GM21360 (cell line): ENCODE data around the gene TPRN.

Experiments used
- ATAC-seq: cut with Tn5 transposase; IDR thresholded peaks from one replicate; pipeline ENCODE4 v1.9.1; 2021; ENCODE audit warnings: mild to moderate bottlenecking, moderate library complexity; ENCODE audit not compliant: unreplicated experiment

TPRN gene

GRCh38 chr9:137191245-137191644 lies 9.3 kb downstream of the TPRN start:
- ATAC-seq = no peak

DNA sequence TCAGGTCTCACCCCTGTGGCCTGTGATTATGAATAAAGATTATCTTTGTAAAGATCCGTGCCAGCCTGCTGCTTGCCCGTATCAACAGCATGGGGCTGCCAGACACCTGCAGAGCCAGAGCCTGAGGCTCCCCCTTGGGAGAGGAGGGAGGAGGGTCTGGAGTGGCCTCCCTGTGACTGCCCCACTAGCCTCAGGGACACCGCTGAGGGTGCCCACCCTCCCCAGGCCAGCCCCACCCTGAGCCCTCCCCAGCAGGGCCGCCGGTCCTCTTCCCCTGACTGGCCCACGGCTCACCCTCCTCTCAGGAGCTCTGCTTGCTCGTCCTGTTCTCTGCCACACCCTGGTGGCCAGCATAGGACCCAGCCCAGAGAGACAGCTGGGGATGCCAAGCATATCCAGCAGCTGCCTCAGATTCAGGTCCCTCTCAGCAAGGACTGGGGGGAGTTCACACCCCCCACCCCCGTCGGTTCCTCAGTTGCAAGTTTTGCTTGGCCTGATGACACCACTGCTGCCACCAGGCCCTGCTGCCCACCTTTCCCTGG lies 10.2 kb downstream of the TPRN start:
- no peak for ATAC-seq

DNA sequence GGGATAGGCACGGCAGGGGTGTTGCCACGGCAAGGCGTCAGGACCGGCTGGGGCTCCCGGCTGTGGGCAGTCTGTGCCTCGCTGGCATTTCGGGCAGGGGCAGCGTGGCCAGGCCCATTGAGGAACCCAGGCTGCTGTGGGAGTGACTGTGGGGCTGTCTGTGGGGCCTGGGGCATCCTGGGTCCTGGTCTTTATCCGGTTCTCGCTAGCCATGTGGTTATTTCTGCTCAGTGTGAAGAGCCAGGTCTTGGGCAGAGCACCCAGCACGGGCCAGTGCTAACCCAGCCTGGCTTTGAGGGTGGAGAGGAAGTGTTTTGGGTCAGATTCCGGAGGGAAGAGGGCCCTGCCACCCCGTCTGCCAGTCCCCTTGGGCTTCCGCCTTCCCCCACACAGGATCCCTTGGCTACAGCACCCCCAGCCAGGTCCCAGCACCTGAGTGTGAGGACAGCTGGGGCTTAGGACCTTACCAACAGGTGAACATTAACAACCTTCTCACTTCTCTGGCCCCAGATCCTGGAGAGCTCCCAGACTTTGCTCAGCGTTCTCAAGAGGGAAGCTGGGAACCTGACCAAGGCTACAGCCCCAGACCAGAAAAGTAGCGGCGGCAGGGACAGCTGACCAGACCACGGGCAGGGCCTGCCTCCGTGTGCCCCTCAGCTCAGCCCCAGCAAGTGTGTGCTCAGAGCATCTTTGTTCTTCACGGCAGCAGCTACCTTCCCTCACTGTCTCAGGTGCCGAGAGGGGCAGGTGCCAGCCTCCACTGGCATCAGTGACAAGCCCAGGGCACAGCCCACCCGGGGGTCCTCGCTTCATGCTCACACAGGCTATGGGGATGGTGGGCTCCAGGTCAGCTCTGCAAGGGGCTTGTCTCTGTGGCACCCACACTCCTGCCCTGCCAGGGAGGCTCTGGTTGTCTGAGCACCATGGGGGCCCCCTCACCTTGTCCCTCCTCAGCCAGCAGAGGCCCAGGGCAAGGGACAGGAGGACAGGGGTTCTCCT lies 10.9 kb downstream of the TPRN start:
- ATAC-seq = no peak

DNA sequence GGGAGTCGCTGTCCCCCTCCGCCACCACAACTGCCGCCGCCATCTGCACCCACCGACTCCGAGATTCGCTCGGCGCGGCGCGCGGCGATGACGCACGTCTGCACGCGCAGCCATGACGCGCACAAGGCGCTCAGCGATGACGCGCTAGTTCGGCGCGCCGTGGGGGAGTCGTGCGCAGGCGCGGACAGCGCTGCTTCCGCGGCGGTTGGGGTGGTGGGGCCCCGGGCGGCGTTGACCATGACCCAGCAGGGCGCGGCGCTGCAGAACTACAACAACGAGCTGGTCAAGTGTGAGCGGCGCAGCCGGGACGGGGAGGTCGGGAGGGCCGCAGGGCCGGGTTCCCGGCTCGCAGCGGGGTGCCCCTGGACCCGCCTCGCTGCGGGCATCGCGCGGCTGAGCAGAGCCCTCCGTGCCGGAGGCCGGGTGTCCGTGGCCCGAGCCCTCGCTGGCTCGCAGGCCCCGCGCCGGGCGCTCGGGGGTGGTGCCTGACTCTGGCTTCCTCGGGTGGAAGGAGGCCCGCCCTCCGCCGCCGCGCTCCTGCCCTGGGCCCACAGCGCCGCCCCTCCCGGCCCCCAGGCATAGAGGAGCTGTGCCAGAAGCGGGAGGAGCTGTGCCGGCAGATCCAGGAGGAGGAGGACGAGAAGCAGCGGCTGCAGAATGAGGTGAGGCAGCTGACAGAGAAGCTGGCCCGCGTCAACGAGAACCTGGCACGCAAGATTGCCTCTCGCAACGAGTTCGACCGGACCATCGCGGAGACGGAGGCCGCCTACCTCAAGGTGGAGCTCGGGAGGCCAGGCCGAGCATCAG lies 11.8 kb downstream of the TPRN start, which contains the start of the genes ANAPC2 and SSNA1:
Gene ANAPC2, minus strand, starts transcription at position 71 of the 807 bp plus-strand sequence. Its CDS starts 28 bp downstream, at position 43.
Gene SSNA1, plus strand, starts transcription at position 187 of the 807 bp plus-strand sequence. Its CDS starts 51 bp downstream, at position 238.
- ATAC-seq = peak; percentile 68

DNA sequence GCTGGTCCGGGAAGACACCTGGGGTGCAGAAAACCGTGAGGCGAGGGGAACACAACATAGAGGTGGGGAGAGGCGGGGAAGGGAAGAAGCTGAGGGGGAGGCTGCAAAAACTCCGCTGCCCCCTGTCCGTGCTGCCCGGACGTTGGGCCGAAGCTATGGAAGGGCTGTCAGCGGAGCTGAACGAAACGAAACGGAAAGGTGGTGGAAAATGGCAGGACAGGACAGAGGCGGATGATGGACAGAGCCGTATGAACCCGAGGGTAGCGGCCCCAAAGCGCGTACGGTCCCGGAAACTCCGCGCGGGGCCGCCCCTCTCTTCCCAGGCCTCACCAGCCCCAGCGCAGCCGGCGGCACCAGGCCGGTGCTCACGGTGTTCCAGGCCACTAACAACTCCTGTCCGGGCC lies 12.5 kb downstream of the TPRN start:
- no peak for ATAC-seq

DNA sequence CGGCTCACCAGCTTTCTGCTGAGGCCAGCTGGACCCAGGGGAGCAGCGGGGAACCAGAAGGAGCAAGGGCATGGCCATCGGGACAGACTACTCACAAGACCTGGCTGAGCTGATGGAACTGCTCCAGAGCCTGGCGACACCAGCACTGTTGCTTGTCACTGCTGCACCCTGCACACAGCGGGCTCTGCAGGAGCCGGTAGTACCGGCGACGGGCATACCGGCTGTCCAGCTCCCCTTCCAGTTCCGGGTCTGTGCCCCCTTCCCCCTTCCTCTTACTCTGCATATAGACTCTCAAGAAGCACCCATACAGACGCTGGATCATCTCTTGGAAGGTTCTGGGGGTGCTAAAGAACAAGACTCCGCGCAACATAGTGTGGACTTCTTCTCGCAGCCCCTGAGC lies 13.2 kb downstream of the TPRN start:
- ATAC-seq = no peak

DNA sequence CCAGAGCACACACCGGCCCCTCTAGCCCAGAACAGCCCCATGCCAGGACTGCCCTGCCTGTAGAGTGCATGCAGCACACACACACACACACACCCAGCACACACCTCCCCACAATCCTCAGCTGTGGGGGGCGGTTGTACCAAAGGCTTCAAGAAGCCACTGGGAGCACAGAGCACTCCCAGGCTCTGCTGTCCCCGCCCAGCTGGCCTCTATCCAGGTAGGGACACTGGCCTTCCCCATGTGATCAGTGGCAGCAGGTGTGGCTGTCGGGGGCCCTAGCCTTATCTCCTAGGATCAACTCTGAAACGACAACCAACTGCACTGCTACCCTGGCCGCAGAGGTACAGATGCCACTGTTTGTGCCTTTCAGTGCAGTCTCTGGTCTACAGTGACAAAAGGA lies 14.2 kb downstream of the TPRN start:
- no peak for ATAC-seq

DNA sequence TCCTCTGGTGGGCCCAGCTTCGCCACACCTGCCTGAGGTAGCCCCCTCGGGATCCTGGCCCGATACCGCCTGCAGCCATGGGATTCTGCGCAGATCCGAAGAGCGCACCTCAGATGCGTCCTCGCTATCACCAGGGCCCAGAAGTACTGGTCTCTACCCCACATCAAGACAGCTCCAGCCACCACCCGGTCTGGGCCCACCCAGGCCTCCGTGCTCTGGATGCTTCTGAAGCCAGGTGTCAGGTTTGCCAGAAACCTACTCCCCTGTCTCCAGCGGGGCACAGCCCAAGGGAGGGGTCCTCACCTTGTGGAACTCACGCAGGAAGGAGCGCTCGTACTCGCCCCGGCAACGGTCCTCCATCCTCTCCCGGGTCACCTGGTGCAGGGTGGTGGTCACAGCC lies 14.6 kb downstream of the TPRN start:
- no peak for ATAC-seq

DNA sequence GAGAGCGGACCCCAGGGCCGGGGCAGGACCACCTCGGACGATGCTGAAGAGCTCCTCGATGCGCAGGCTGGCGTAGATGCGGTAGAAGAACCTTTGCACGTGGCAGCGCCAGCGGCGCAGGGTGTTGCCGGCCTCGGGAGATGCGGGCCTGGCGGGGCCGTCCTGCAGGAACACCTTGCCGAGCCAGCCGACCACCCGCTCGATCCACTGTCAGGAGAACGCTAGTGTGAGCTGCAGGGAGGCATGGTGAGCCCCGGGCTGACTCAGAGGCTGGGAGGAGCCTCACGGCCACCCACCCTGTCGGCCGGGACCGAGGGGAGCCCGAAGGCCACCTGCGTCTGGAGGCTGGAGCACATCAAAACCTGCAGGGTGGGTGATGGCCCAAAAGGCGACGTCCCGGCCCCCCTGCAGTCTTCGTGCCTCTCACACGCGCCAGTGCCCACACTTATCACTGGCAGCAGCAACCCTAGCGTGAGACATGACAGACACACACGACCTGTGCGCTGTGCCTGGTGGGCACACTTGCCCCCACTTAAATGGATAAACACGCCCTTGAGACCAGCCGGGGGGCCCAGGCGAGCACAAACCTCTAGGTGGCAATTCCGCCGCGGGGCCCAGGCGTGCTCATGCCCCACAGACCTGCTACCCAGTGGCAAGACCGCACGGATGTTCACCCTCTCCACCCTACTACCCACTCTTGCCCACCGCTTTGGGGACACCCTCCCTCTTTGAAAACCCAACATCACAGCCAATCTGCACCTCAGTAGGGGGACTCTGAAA lies 15.5 kb downstream of the TPRN start:
- ATAC-seq = no peak

GRCh38 chr9:137183980-137184595 lies 16.5 kb downstream of the TPRN start:
- no peak for ATAC-seq

GRCh38 chr9:137182836-137183235 lies 17.7 kb downstream of the TPRN start:
- ATAC-seq = no peak

GRCh38 chr9:137181680-137182079 lies 18.9 kb downstream of the TPRN start:
- ATAC-seq = no peak

GRCh38 chr9:137180491-137180890 lies 20.1 kb downstream of the TPRN start:
- no peak for ATAC-seq

DNA sequence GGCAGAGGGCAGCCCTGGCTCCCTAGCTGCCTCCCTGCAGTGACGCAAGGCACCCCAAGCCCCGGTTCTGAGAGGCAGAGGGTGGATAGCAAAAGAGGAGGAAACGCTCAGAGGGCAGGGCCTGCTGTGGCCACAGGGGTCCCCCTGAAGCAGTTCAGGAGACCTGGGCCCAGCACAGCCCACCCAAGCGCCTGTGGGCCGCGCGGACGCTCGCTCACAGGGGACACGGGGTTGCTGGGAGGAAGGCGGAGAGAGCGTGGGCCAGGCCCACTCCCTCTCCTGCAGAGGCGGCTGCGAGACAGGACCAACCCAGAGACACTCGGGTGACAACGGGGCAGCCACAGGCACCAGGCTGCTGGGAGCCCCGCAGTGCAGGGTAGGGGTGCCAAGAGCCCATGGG lies 20.8 kb downstream of the TPRN start:
- ATAC-seq = no peak

GRCh38 chr9:137178939-137179630 lies 21.5 kb downstream of the TPRN start:
- ATAC-seq = no peak

DNA sequence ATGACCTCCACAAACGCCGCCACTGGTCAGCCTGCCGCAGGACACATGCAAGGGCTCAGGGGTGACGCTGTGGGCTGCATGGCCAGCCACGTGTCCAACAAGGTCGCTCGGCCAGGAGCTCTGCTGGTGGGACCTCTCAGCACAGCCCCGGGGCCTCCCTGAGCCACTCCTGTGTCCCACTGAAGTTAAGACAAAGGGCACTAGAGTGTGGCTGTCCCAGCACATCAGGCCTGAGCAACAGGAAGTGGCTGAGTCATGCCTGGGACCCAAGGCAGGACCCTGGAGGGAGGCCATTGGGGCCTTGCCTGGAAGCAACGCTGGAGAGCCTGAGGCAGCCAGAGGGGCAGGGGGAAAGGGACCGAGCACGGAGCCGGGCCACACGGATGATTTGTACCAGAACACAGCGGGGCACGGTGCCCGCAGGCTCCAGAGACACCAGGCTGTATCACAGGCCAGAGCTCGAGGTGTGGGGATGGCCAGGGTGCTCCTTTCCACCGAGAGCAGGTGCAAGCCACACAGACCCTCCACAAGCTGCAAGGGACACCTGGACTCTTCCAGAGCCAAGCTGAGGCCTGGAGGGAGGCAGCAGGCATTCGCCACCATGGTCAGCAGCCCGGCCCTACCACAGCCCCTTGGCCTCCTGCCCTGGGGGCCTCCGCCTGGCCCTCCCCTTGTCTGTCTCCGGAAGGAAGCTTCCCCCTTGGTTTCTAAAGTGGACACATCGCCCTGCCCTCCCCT lies 22.2 kb downstream of the TPRN start:
- no peak for ATAC-seq

- ATAC-seq = no peak
Observed at GRCh38 chr9:137176302-137177182, 24.0 kb downstream of the TPRN start.
